GM18858 (cell line): ENCODE data around the gene SLC13A2.
"Not testable (repeated sequence)": the region's sequence is repeated elsewhere in the genome, so short reads cannot be mapped to it uniquely, and the experiment has no call there.

Source experiments
- ATAC-seq: cut with Tn5 transposase; IDR thresholded peaks from one replicate; pipeline ENCODE4 v1.9.1; 2021; ENCODE audit not compliant: unreplicated experiment

Gene SLC13A2

GRCh38 chr17:28511858-28512461, 38.5 kb downstream of the SLC13A2 start:
- ATAC-seq: no peak

- no peak for ATAC-seq
Measured at GRCh38 chr17:28513476-28513875, 40.0 kb downstream of the SLC13A2 start.

GRCh38 chr17:28514561-28515002, 41.1 kb downstream of the SLC13A2 start:
- ATAC-seq: no peak

GRCh38 chr17:28515518-28515917, 42.1 kb downstream of the SLC13A2 start:
- no peak for ATAC-seq

- ATAC-seq: no peak
Measured at GRCh38 chr17:28518132-28518531, 44.7 kb downstream of the SLC13A2 start.

- ATAC-seq: no peak
Measured at GRCh38 chr17:28518578-28518977, 45.1 kb downstream of the SLC13A2 start.

- ATAC-seq: no peak
Measured at GRCh38 chr17:28519236-28519635, 45.8 kb downstream of the SLC13A2 start.

GRCh38 chr17:28520687-28521086, 47.2 kb downstream of the SLC13A2 start:
- ATAC-seq: no peak

- no peak for ATAC-seq
Measured at GRCh38 chr17:28521311-28522085, 48.1 kb downstream of the SLC13A2 start.

- ATAC-seq: not testable (repeated sequence)
Measured at GRCh38 chr17:28522281-28522680, 48.8 kb downstream of the SLC13A2 start.

- no peak for ATAC-seq
Measured at GRCh38 chr17:28523186-28523585, 49.7 kb downstream of the SLC13A2 start.

GRCh38 chr17:28523876-28524275, 50.4 kb downstream of the SLC13A2 start:
- no peak for ATAC-seq

- ATAC-seq: no peak
Measured at GRCh38 chr17:28524476-28525424, 51.3 kb downstream of the SLC13A2 start.

- ATAC-seq: no peak
Measured at GRCh38 chr17:28526381-28526780, 52.9 kb downstream of the SLC13A2 start.

GRCh38 chr17:28527181-28527681, 53.8 kb downstream of the SLC13A2 start:
- no peak for ATAC-seq

- no peak for ATAC-seq
Measured at GRCh38 chr17:28527859-28528258, 54.4 kb downstream of the SLC13A2 start.

- no peak for ATAC-seq
Measured at GRCh38 chr17:28528327-28529012, 55.0 kb downstream of the SLC13A2 start.

- ATAC-seq: no peak
Measured at GRCh38 chr17:28529013-28529400, 55.6 kb downstream of the SLC13A2 start.

GRCh38 chr17:28530250-28530649, 56.8 kb downstream of the SLC13A2 start:
- no peak for ATAC-seq

- ATAC-seq: no peak
Measured at GRCh38 chr17:28530926-28531325, 57.5 kb downstream of the SLC13A2 start.
